Hepatocyte (in vitro differentiated cells): ENCODE results near the gene MRPL36.

ENCODE experiments used
- CTCF ChIP-seq: fragments of 200-600 bp; sonication (generic); IDR thresholded peaks from 2 replicates; pipeline ENCODE4 v1.5.1; 2016; ENCODE audit warnings: antibody characterized with exemption, mild to moderate bottlenecking; ENCODE audit not compliant: poor library complexity
- EZH2 ChIP-seq: fragments of 200-600 bp; sonication (generic); IDR thresholded peaks from 2 replicates; pipeline ENCODE4 v1.6.1; 2016; ENCODE audit warnings: antibody characterized with exemption, mild to moderate bottlenecking, borderline replicate concordance

GRCh38 chr5:1804001-1804690, 4.5 kb upstream of the MRPL36 start:
- no peak for TF ChIP-seq CTCF
- TF ChIP-seq EZH2, result no peak
